HepG2 (cell line): ENCODE results near the gene RRBP1. TPM values are rescaled to one million over a fixed set of nuclear protein-coding genes. Genes with fewer than 3 reads are reported as not detected.

Experiments used
- ARHGAP35 ChIP-seq: sonication (generic); formaldehyde crosslinking; IDR thresholded peaks from 2 replicates; pipeline ENCODE4 v1.9.0; 2022; ENCODE audit warnings: mild to moderate bottlenecking, inconsistent platforms, moderate library complexity, missing genetic modification reagents, borderline replicate concordance
- CC2D1A ChIP-seq: sonication (generic); formaldehyde crosslinking; IDR thresholded peaks from 2 replicates; pipeline ENCODE4 v1.8.1; 2023; ENCODE audit warnings: mild to moderate bottlenecking, missing genetic modification reagents
- GABPB1 ChIP-seq: IDR thresholded peaks from 2 replicates; pipeline ENCODE4 v1.6.1; 2016; ENCODE audit warnings: mild to moderate bottlenecking, missing genetic modification reagents, moderate library complexity, missing compliant biosample characterization
- GMEB1 ChIP-seq: sonication (generic); formaldehyde crosslinking; IDR thresholded peaks from 2 replicates; pipeline ENCODE4 v1.5.1; 2020; ENCODE audit warnings: missing genetic modification reagents, mild to moderate bottlenecking, borderline replicate concordance
- HNRNPUL1 ChIP-seq: fragments of 200-400 bp; formaldehyde crosslinking; IDR thresholded peaks from 2 replicates; pipeline ENCODE4 v1.6.1; 2017; ENCODE audit warnings: low read depth, mild to moderate bottlenecking, low read length, moderate library complexity
- IRF2 ChIP-seq: IDR thresholded peaks from 2 replicates; pipeline ENCODE4 v1.6.1; 2018; ENCODE audit warnings: missing genetic modification reagents, missing compliant biosample characterization
- MAZ ChIP-seq, 2 experiments: sonication (generic) in 1 of 2; formaldehyde crosslinking in 1 of 2; IDR thresholded peaks; 2 replicates each; pipeline versions ENCODE4 v1.5.0 to v1.6.1; 2012 to 2020; ENCODE audit warnings: low read depth in 2 of 2, mild to moderate bottlenecking in 2 of 2, borderline replicate concordance in 1 of 2, improper control_type of control experiment in 1 of 2, low read length in 1 of 2, missing genetic modification reagents in 1 of 2, moderate library complexity in 1 of 2
- MZF1 ChIP-seq: sonication (generic); formaldehyde crosslinking; IDR thresholded peaks from 2 replicates; pipeline ENCODE4 v1.8.1; 2023; ENCODE audit warnings: mild to moderate bottlenecking, missing genetic modification reagents, borderline replicate concordance
- RARG ChIP-seq: sonication (generic); formaldehyde crosslinking; IDR thresholded peaks from 2 replicates; pipeline ENCODE4 v1.4.0; 2020; ENCODE audit warnings: low read depth, mild to moderate bottlenecking, missing genetic modification reagents
- SALL1 ChIP-seq: sonication (generic); formaldehyde crosslinking; IDR thresholded peaks from 2 replicates; pipeline ENCODE4 v1.8.0; 2022; ENCODE audit warnings: mild to moderate bottlenecking, missing genetic modification reagents
- SP1 ChIP-seq, 2 experiments: fragments of 450-650 bp in 1 of 2; sonication (generic) in 1 of 2; formaldehyde crosslinking in 1 of 2; IDR thresholded peaks; 2 replicates each; pipeline versions ENCODE4 v1.4.0 to v1.6.1; 2016 to 2020; ENCODE audit warnings: missing genetic modification reagents in 1 of 2
- STAG1 ChIP-seq: sonication (generic); formaldehyde crosslinking; IDR thresholded peaks from 2 replicates; pipeline ENCODE4 v1.4.0; 2020; ENCODE audit warnings: missing genetic modification reagents
- ZFP91 ChIP-seq: sonication (generic); formaldehyde crosslinking; IDR thresholded peaks from 2 replicates; pipeline ENCODE4 v1.9.0; 2022; ENCODE audit warnings: missing genetic modification reagents, mild to moderate bottlenecking, borderline replicate concordance
- ZNF138 ChIP-seq: sonication (generic); formaldehyde crosslinking; IDR thresholded peaks from 2 replicates; pipeline ENCODE4 v1.5.0; 2020; ENCODE audit warnings: mild to moderate bottlenecking, low read depth, missing genetic modification reagents
- ZNF280B ChIP-seq: sonication (generic); formaldehyde crosslinking; IDR thresholded peaks from 2 replicates; pipeline ENCODE4 v1.5.0; 2020; ENCODE audit warnings: missing genetic modification reagents, mild to moderate bottlenecking, borderline replicate concordance
- ZNF33A ChIP-seq: sonication (generic); formaldehyde crosslinking; IDR thresholded peaks from 2 replicates; pipeline ENCODE4 v1.5.1; 2020; ENCODE audit warnings: missing genetic modification reagents, mild to moderate bottlenecking, moderate library complexity, borderline replicate concordance
- ZNF574 ChIP-seq: sonication (generic); formaldehyde crosslinking; IDR thresholded peaks from 2 replicates; pipeline ENCODE4 v1.4.0; 2020; ENCODE audit warnings: missing genetic modification reagents
- ZNF713 ChIP-seq: sonication (generic); formaldehyde crosslinking; IDR thresholded peaks from 2 replicates; pipeline ENCODE4 v1.4.0; 2020; ENCODE audit warnings: mild to moderate bottlenecking, missing genetic modification reagents
- polyA plus RNA-seq, 8 experiments: library from polyadenylated mRNA; depleted of rRNA in 3 of 8; stranded (reverse) in 7 of 8; unstranded in 1 of 8; fragments of >200 nt; fragmentation: Illumina TruSeq in 4 of 8; extraction: Trizol in 4 of 8; gene quantifications; 2 replicates each; pipeline versions ENCODE4 v1.2.1 to v1.2.3, GENCODE V29; 2011 to 2016; ENCODE audit warnings: low read depth in 4 of 8, missing spikeins in 1 of 8, mixed read lengths in 1 of 8; ENCODE audit not compliant: insufficient read depth in 1 of 8
- total RNA-seq, 5 experiments: library from RNA; depleted of rRNA; stranded (reverse); fragments of >200 nt; fragmentation: Illumina TruSeq; extraction: Trizol; gene quantifications; 2 replicates each; pipeline ENCODE4 v1.2.3, GENCODE V29; 2016; ENCODE audit warnings: low read depth in 1 of 5
- TF ChIP-seq, protein P1 (sequence below): sonication (generic); formaldehyde crosslinking; IDR thresholded peaks from 2 replicates; pipeline ENCODE4 v1.4.0; 2020; ENCODE audit warnings: missing genetic modification reagents

The RRBP1 gene
- total and polyA plus RNA-seq, 2 of the 13 experiments (the other 11 are each of a cell fraction or from before 2014, with no cell fraction given), result 150 to 222 TPM

DNA sequence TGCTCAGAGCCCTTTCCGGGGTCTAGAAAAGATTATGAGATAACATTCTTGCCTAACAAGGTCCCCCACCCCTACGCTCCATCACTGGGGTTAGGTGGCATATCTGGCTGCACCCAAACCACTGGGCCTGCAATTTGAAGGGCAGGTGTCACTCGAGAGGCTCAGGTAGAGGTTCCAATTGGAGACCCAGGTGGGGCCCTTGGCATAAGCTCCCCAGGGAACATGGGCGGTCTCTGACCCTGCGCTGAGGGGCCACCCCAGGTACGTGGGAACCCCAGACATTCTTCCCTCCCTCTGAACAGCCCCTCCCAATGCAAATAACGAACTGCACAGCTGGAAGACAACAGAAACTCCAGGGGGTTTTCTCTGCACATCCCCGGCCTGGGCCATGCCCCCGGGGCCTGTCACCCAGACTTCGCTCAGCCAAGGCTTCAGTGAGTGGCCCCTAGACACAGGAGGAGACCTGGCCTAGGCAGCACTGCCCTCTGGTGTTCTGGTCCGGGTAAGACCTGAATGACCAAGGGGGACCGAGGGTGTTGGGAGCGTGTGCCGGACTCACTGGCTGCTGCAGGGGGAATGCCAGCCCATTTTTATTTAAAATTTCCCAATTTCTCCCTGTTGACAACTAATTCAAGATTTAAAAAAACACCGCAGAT lies 64.7 kb downstream of the RRBP1 start (continued):
- TF ChIP-seq MAZ (IDR thresholded peaks at IDR 0.05; ENCODE audit: borderline replicate concordance, low read depth, low read length) (no peak), MAZ (CRISPR knock-in tag; IDR thresholded peaks at IDR 0.05; ENCODE audit: low read depth) (0 out of 2 replicates have a peak, but pooled peaks have one; percentile 19), ZNF280B (CRISPR knock-in tag) (no peak), IRF2 (CRISPR knock-in tag) (no peak), HNRNPUL1 (no peak), MZF1 (no peak), CC2D1A (CRISPR knock-in tag) (no peak), RARG (no peak), SP1 (IDR thresholded peaks at IDR 0.05) (no peak), SP1 (CRISPR knock-in tag; IDR thresholded peaks at IDR 0.05) (no peak), ZNF33A (CRISPR knock-in tag) (no peak), ARHGAP35 (CRISPR knock-in tag) (0 out of 2 replicates have a peak, but pooled peaks have one; percentile 10), STAG1 (CRISPR knock-in tag) (peak; percentile 86), SALL1 (CRISPR knock-in tag) (no peak), ZNF138 (CRISPR knock-in tag) (no peak), GABPB1 (CRISPR knock-in tag) (peak; percentile 21; the same call in 1 of the 2 replicates), GMEB1 (CRISPR knock-in tag) (no peak), ZFP91 (CRISPR knock-in tag) (0 out of 2 replicates have a peak, but pooled peaks have one; percentile 14), ZNF574 (CRISPR knock-in tag) (0 out of 2 replicates have a peak, but pooled peaks have one; percentile 27), ZNF713 (CRISPR knock-in tag) (no peak)
- TF ChIP-seq, protein P1, sequence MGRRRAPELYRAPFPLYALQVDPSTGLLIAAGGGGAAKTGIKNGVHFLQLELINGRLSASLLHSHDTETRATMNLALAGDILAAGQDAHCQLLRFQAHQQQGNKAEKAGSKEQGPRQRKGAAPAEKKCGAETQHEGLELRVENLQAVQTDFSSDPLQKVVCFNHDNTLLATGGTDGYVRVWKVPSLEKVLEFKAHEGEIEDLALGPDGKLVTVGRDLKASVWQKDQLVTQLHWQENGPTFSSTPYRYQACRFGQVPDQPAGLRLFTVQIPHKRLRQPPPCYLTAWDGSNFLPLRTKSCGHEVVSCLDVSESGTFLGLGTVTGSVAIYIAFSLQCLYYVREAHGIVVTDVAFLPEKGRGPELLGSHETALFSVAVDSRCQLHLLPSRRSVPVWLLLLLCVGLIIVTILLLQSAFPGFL (CRISPR knock-in tag), result 0 out of 2 replicates have a peak, but pooled peaks have one; percentile 60
